ENCODE data around the gene MAGI1. TPM values are rescaled to one million over a fixed set of nuclear protein-coding genes. Genes with fewer than 3 reads are reported as not detected.

The MAGI1 gene
- polyA plus RNA-seq, 1 of the 3 experiments (the other 2 are of a cell fraction) = 10.3 TPM

- Histone ChIP-seq H2AFZ (ENCODE audit: low read depth) (no peak overlapping the region), H3K9me2 (no peaks in the 10 kb centered on the region), H3K79me2 (ENCODE audit: insufficient read depth) (peaks cover 50% of the 10 kb centered on the region), H3F3A (replicated peaks; ENCODE audit: insufficient read depth) (no peaks in the 10 kb centered on the region), H3K4me3 (ENCODE audit: low read depth in 2 of 2, low read length in 1 of 2) (no peak overlapping the region), H3K4me2 (no peak overlapping the region), H4K20me1 (ENCODE audit: insufficient read depth) (no peaks in the 10 kb centered on the region), H3K4me1 (ENCODE audit: control insufficient read depth in 1 of 2, insufficient read depth in 2 of 2, low read depth in 1 of 2, low read length in 1 of 2) (peaks cover 0 to 11% of the 10 kb centered on the region in 2 experiments; a peak in 1 of 4 replicates), H3K36me3 (replicated peaks in 1 of 2; ENCODE audit: control insufficient read depth in 1 of 2, insufficient read depth in 2 of 2, low read length in 1 of 2) (no peaks in the 10 kb centered on the region), H3K9me3 (no peaks in the 10 kb centered on the region), H3K9ac (no peak overlapping the region), H3K27me3 (ENCODE audit: insufficient read depth) (no peaks in the 10 kb centered on the region), H3K27ac (ENCODE audit: low read depth in 2 of 2, low read length in 1 of 2) (no peak overlapping the region)
- TF ChIP-seq FOXM1 (IDR thresholded peaks at IDR 0.05; ENCODE audit: low read depth) (no peak), PBX3 (IDR thresholded peaks at IDR 0.05) (no peak), TCF12 (IDR thresholded peaks at IDR 0.05) (no peak), TEAD4 (IDR thresholded peaks at IDR 0.05; ENCODE audit: borderline replicate concordance, insufficient read depth) (no peak), GATA2 (CRISPR knock-in tag; IDR thresholded peaks at IDR 0.05) (no peak), CHD2 (IDR thresholded peaks at IDR 0.05; ENCODE audit: low read length, partially characterized antibody) (no peak), YY1 (IDR thresholded peaks at IDR 0.05; ENCODE audit: low read depth) (no peak), JUND (IDR thresholded peaks at IDR 0.05) (no peak), GABPA (IDR thresholded peaks at IDR 0.05; ENCODE audit: low read depth) (no peak)
- TF ChIP-seq, protein P1, sequence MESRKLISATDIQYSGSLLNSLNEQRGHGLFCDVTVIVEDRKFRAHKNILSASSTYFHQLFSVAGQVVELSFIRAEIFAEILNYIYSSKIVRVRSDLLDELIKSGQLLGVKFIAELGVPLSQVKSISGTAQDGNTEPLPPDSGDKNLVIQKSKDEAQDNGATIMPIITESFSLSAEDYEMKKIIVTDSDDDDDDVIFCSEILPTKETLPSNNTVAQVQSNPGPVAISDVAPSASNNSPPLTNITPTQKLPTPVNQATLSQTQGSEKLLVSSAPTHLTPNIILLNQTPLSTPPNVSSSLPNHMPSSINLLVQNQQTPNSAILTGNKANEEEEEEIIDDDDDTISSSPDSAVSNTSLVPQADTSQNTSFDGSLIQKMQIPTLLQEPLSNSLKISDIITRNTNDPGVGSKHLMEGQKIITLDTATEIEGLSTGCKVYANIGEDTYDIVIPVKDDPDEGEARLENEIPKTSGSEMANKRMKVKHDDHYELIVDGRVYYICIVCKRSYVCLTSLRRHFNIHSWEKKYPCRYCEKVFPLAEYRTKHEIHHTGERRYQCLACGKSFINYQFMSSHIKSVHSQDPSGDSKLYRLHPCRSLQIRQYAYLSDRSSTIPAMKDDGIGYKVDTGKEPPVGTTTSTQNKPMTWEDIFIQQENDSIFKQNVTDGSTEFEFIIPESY (IDR thresholded peaks at IDR 0.05; ENCODE audit: borderline replicate concordance, low read depth) = no peak
- TF ChIP-seq, protein P2, sequence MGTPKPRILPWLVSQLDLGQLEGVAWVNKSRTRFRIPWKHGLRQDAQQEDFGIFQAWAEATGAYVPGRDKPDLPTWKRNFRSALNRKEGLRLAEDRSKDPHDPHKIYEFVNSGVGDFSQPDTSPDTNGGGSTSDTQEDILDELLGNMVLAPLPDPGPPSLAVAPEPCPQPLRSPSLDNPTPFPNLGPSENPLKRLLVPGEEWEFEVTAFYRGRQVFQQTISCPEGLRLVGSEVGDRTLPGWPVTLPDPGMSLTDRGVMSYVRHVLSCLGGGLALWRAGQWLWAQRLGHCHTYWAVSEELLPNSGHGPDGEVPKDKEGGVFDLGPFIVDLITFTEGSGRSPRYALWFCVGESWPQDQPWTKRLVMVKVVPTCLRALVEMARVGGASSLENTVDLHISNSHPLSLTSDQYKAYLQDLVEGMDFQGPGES (IDR thresholded peaks at IDR 0.05; ENCODE audit: low read depth, low read length) = no peak
- ChIA-PET CTCF (interaction anchor here (1.1 kb wide), 1 partner anchor 166 kb away, joined by 4 read pairs; no protein-coding TSS in a partner anchor), POLR2A (no interaction called here)
- 100% methylated on average over 1 of the region's 1 CpG for WGBS (ENCODE audit: low lambda C conversion rate)
- no peak for DNase-seq
Measured at GRCh38 chr3:65972765-65973164, 66.0 kb downstream of the MAGI1 start.

DNA sequence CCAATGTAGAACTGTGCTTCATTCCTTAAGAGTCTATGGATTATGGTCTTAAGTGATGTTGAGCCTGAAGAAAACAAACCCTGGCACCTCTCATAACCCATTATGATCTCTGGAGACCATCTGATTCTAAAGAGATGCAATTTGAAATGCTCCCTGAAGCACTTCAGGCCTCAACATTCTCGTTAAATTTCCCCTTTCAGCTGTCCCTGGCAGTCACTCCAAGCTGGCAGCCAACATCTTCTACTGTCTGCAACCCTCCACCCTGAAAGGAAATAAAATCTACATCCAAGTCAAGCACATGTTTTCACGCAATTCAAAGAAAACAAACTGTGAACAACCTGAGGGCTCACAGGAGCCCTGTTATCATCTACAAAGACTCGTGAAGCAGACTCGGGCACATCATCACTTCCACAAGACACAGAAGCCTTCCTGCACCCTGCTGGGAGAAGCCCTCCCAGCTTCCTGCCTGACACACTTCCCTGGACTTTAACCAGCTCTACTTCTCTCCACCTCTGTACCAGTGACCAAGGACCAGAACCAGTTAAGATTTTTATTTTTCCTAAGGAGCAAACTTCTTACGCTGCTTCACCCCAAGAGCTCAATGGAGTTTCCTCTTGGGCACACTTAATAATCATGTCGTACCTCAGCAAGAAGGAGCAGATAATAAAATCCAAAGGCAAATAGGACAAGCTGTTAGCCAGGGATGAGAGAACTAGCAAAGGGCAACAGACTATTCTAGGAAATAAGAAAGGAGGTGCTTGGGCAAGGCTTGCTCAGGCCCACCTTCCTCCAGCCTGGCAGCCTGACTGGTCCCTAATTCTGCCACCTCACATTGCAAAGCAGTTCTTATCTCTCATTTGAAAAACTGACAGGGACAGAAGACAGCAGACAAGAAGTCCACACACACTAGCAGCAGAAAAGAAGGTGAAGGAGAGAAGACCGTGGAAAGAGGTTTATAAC is 67.1 kb downstream of the MAGI1 start:
- H3K79me2 ChIP-seq (ENCODE audit: insufficient read depth) = peaks cover 50% of the 10 kb centered on the region
- POLR2A ChIA-PET = no interaction called here
- H3K4me2 ChIP-seq = no peak overlapping the region

More for the DNA sequence above, 67.1 kb downstream of the MAGI1 start:
- WGBS (ENCODE audit: low lambda C conversion rate) = 76% methylated on average over 7 of the region's 7 CpGs
- Histone ChIP-seq H3K9ac (no peak overlapping the region), H3K4me3 (ENCODE audit: low read depth in 2 of 2, low read length in 1 of 2) (no peak overlapping the region), H3K4me1 (ENCODE audit: control insufficient read depth in 1 of 2, insufficient read depth in 2 of 2, low read depth in 1 of 2, low read length in 1 of 2) (peaks cover 0 to 14% of the 10 kb centered on the region in 2 experiments; a peak in 1 of 4 replicates), H3K9me3 (no peaks in the 10 kb centered on the region), H3K27me3 (ENCODE audit: insufficient read depth) (no peaks in the 10 kb centered on the region), H3F3A (replicated peaks; ENCODE audit: insufficient read depth) (no peaks in the 10 kb centered on the region), H3K36me3 (replicated peaks in 1 of 2; ENCODE audit: control insufficient read depth in 1 of 2, insufficient read depth in 2 of 2, low read length in 1 of 2) (no peaks in the 10 kb centered on the region), H2AFZ (ENCODE audit: low read depth) (no peak overlapping the region), H3K27ac (ENCODE audit: low read depth in 2 of 2, low read length in 1 of 2) (no peak overlapping the region), H3K9me2 (no peaks in the 10 kb centered on the region), H4K20me1 (ENCODE audit: insufficient read depth) (no peaks in the 10 kb centered on the region)
- TF ChIP-seq SMC3 (IDR thresholded peaks at IDR 0.05; ENCODE audit: low read depth, low read length) (no peak), RCOR1 (IDR thresholded peaks at IDR 0.05; ENCODE audit: low read length) (no peak), GABPA (IDR thresholded peaks at IDR 0.05; ENCODE audit: low read depth) (no peak)
- TF ChIP-seq, protein P3, sequence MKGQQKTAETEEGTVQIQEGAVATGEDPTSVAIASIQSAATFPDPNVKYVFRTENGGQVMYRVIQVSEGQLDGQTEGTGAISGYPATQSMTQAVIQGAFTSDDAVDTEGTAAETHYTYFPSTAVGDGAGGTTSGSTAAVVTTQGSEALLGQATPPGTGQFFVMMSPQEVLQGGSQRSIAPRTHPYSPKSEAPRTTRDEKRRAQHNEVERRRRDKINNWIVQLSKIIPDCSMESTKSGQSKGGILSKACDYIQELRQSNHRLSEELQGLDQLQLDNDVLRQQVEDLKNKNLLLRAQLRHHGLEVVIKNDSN (IDR thresholded peaks at IDR 0.05; ENCODE audit: borderline replicate concordance, low read depth) = no peak
- TF ChIP-seq, protein P1 (IDR thresholded peaks at IDR 0.05; ENCODE audit: borderline replicate concordance, low read depth) = no peak
- CTCF ChIA-PET = no interaction called here
- no peak for DNase-seq

All from SK-N-SH (cell line).